H9 (cell line): ENCODE measurements around the gene ANO9. TPM values are rescaled to one million over a fixed set of nuclear protein-coding genes. Genes with fewer than 3 reads are reported as not detected.

Experiments
- DNase-seq: peaks from one replicate; pipeline ENCODE4 v3.0.0-alpha.2; 2017
- H2AFZ ChIP-seq: one replicate; pipeline ENCODE4 v1.6.1; 2013; ENCODE audit warnings: mild to moderate bottlenecking, low read length, control low read depth, moderate library complexity
- H2AK5ac ChIP-seq: 2 replicates; pipeline ENCODE4 v1.6.1; 2013; ENCODE audit warnings: low read length, control low read depth, mixed read lengths; ENCODE audit not compliant: insufficient read length
- H2BK120ac ChIP-seq: one replicate; pipeline ENCODE4 v1.6.1; 2013; ENCODE audit warnings: low read depth, mild to moderate bottlenecking, low read length, control low read depth, inconsistent platforms; ENCODE audit not compliant: poor library complexity, severe bottlenecking
- H2BK12ac ChIP-seq: 2 replicates; pipeline ENCODE4 v1.6.1; 2013; ENCODE audit warnings: low read length, control low read depth, mixed read lengths, low read depth; ENCODE audit not compliant: insufficient read length
- H2BK15ac ChIP-seq: 2 replicates; pipeline ENCODE4 v1.6.1; 2013; ENCODE audit warnings: low read depth, low read length, control low read depth
- H2BK20ac ChIP-seq: one replicate; pipeline ENCODE4 v1.6.1; 2013; ENCODE audit warnings: low read depth, mild to moderate bottlenecking, low read length, control low read depth, inconsistent platforms; ENCODE audit not compliant: poor library complexity, severe bottlenecking
- H2BK5ac ChIP-seq: 2 replicates; pipeline ENCODE4 v1.6.1; 2013; ENCODE audit warnings: low read length, control low read depth, mixed read lengths; ENCODE audit not compliant: insufficient read length
- H3K14ac ChIP-seq: 2 replicates; pipeline ENCODE4 v1.6.1; 2013; ENCODE audit warnings: low read length, control low read depth; ENCODE audit not compliant: insufficient read depth
- H3K18ac ChIP-seq: 2 replicates; pipeline ENCODE4 v1.6.1; 2013; ENCODE audit warnings: low read depth, mild to moderate bottlenecking, mixed read lengths, low read length, control low read depth; ENCODE audit not compliant: insufficient read length
- H3K23ac ChIP-seq: 2 replicates; pipeline ENCODE4 v1.6.1; 2013; ENCODE audit warnings: low read length, control low read depth, mixed read lengths, low read depth; ENCODE audit not compliant: insufficient read length
- H3K23me2 ChIP-seq: 2 replicates; pipeline ENCODE4 v1.6.1; 2013; ENCODE audit warnings: low read depth, mild to moderate bottlenecking, mixed read lengths, low read length, control low read depth; ENCODE audit not compliant: insufficient read length, poor library complexity, severe bottlenecking
- H3K27ac ChIP-seq: 2 replicates; pipeline ENCODE4 v1.5.1; 2013; ENCODE audit warnings: low read length, control low read depth, mixed read lengths, low read depth; ENCODE audit not compliant: insufficient read length
- H3K27me3 ChIP-seq: 2 replicates; pipeline ENCODE4 v1.6.1; 2013; ENCODE audit warnings: low read length, control low read depth, inconsistent platforms; ENCODE audit not compliant: insufficient read depth
- H3K4ac ChIP-seq: 2 replicates; pipeline ENCODE4 v1.6.1; 2013; ENCODE audit warnings: low read depth, mild to moderate bottlenecking, control low read depth, inconsistent platforms, low read length, moderate library complexity
- H3K4me1 ChIP-seq: 2 replicates; pipeline ENCODE4 v1.6.1; 2013; ENCODE audit warnings: low read length, control low read depth, inconsistent platforms; ENCODE audit not compliant: insufficient read depth
- H3K4me2 ChIP-seq: 2 replicates; pipeline ENCODE4 v1.6.1; 2013; ENCODE audit warnings: low read length, control low read depth, mixed read lengths; ENCODE audit not compliant: insufficient read length, insufficient read depth
- H3K56ac ChIP-seq: 2 replicates; pipeline ENCODE4 v1.6.1; 2013; ENCODE audit warnings: low read depth, mild to moderate bottlenecking, mixed read lengths, low read length, control low read depth; ENCODE audit not compliant: insufficient read length
- H3K79me1 ChIP-seq: 2 replicates; pipeline ENCODE4 v1.6.1; 2013; ENCODE audit warnings: low read depth, mild to moderate bottlenecking, moderate library complexity, low read length, control low read depth, inconsistent platforms; ENCODE audit not compliant: insufficient read depth, poor library complexity, severe bottlenecking
- H3K79me2 ChIP-seq: 2 replicates; pipeline ENCODE4 v1.6.1; 2013; ENCODE audit warnings: low read length, control low read depth, inconsistent platforms; ENCODE audit not compliant: insufficient read depth
- H3K9ac ChIP-seq: 2 replicates; pipeline ENCODE4 v1.6.1; 2013; ENCODE audit warnings: low read length, control low read depth, mixed read lengths; ENCODE audit not compliant: insufficient read length; ENCODE audit errors: extremely low read depth
- H3K9me3 ChIP-seq: one replicate; pipeline ENCODE4 v1.6.1; 2013; ENCODE audit warnings: low read depth, low read length, inconsistent platforms; ENCODE audit not compliant: control insufficient read depth
- H3T11ph ChIP-seq: one replicate; pipeline ENCODE4 v1.6.1; 2013; ENCODE audit warnings: mild to moderate bottlenecking, low read length, control low read depth, inconsistent platforms
- H4K20me1 ChIP-seq: one replicate; pipeline ENCODE4 v1.6.1; 2013; ENCODE audit not compliant: control insufficient read depth, insufficient read length, insufficient read depth
- H4K5ac ChIP-seq: 2 replicates; pipeline ENCODE4 v1.6.1; 2013; ENCODE audit warnings: low read depth, mild to moderate bottlenecking, mixed read lengths, low read length, control low read depth; ENCODE audit not compliant: insufficient read length
- H4K8ac ChIP-seq: replicated peaks from 2 replicates; pipeline ENCODE4 v1.6.1; 2013; ENCODE audit warnings: low read length, control low read depth, mixed read lengths, low read depth; ENCODE audit not compliant: insufficient read length
- H4K91ac ChIP-seq: 2 replicates; pipeline ENCODE4 v1.6.1; 2013; ENCODE audit warnings: low read depth, mild to moderate bottlenecking, moderate library complexity, mixed read lengths, low read length, control low read depth; ENCODE audit not compliant: insufficient read length
- H3K27ac Mint-ChIP-seq, 3 experiments: 2 replicates in 2 of 3; 3 replicates in 1 of 3; pipeline ENCODE4 v1.8.0; 2020 to 2021; ENCODE audit warnings: mixed read lengths in 3 of 3, mild to moderate bottlenecking in 1 of 3, moderate library complexity in 1 of 3
- H3K27me3 Mint-ChIP-seq: 2 replicates; pipeline ENCODE4 v1.8.0; 2021; ENCODE audit warnings: low read depth, mild to moderate bottlenecking, moderate library complexity, mixed read lengths
- H3K36me3 Mint-ChIP-seq, 3 experiments: 2 replicates in 2 of 3; 3 replicates in 1 of 3; pipeline ENCODE4 v1.8.0; 2020 to 2021; ENCODE audit warnings: low read depth in 3 of 3, mixed read lengths in 3 of 3; ENCODE audit not compliant: insufficient read depth in 1 of 3
- H3K4me1 Mint-ChIP-seq, 2 experiments: 2 replicates each; pipeline ENCODE4 v1.8.0; 2020; ENCODE audit warnings: mixed read lengths in 2 of 2
- H3K4me3 Mint-ChIP-seq, 2 experiments: 2 replicates in 1 of 2; 3 replicates in 1 of 2; pipeline ENCODE4 v1.8.0; 2020 to 2021; ENCODE audit warnings: mild to moderate bottlenecking in 2 of 2, mixed read lengths in 2 of 2, moderate library complexity in 1 of 2
- H3K9me3 Mint-ChIP-seq, 2 experiments: 2 replicates in 1 of 2; 3 replicates in 1 of 2; pipeline ENCODE4 v1.8.0; 2020; ENCODE audit warnings: mild to moderate bottlenecking in 2 of 2, mixed read lengths in 2 of 2, moderate library complexity in 1 of 2
- CTCF ChIP-seq: fragments of 200-600 bp; sonication (generic); conservative IDR thresholded peaks from 3 replicates; pipeline ENCODE4 v1.8.0; 2021; ENCODE audit warnings: antibody characterized with exemption, mild to moderate bottlenecking
- WGBS: extraction: QIAGEN DNeasy Blood & Tissue Kit; methylation state at CpG from one replicate; pipeline ENCODE4 v1.1.7; 2013; ENCODE audit warnings: missing lambda C conversion rate, low lambda C conversion rate, mixed read lengths; ENCODE audit not compliant: insufficient read length; ENCODE audit errors: extremely low coverage; 5-methylcytosine and 5-hydroxymethylcytosine counted together
- total RNA-seq: library from RNA; stranded (reverse); gene quantifications from 2 replicates; pipeline ENCODE4 v1.2.1, GENCODE V29; 2021

ANO9 gene
- total RNA-seq, 1 experiment from 2014 or later = 13.1 TPM

GRCh38 chr11:451738-452137 is 9.9 kb upstream of the ANO9 start:
- TF ChIP-seq CTCF = no peak

More at GRCh38 chr11:451738-452137, 9.9 kb upstream of the ANO9 start:
- no peaks in the 10 kb centered on the region for H3K27me3 Mint-ChIP-seq
- H3K4me3 Mint-ChIP-seq = peak overlapping the region; percentile 96; a peak in 4 of 5 replicates
- H4K20me1 ChIP-seq = no peaks in the 10 kb centered on the region
- no peak overlapping the region for H3K56ac ChIP-seq
- peaks cover 14 to 37% (median 28%) of the 10 kb centered on the region in 3 experiments; a peak in 6 of 7 replicates for H3K36me3 Mint-ChIP-seq
- H3K9me3 Mint-ChIP-seq = peaks cover 0 to 2% of the 10 kb centered on the region in 2 experiments; a peak in 2 of 5 replicates
- no peak overlapping the region for H3K27ac ChIP-seq
- H3K23me2 ChIP-seq = peaks cover 7% of the 10 kb centered on the region
- no peak overlapping the region for H3K9ac ChIP-seq
- no peaks in the 10 kb centered on the region for H3K4me1 ChIP-seq
- H3K4me2 ChIP-seq = no peak overlapping the region
- no peak overlapping the region for H4K91ac ChIP-seq
- no peak overlapping the region for H2BK5ac ChIP-seq
- H3K14ac ChIP-seq = no peak overlapping the region
- H3K4me1 Mint-ChIP-seq = peaks cover 34% of the 10 kb centered on the region in 2 experiments
- H4K8ac ChIP-seq = no peak overlapping the region
- no peaks in the 10 kb centered on the region for H3K9me3 ChIP-seq
- H3K4ac ChIP-seq = no peak overlapping the region
- no peak overlapping the region for H3K27ac Mint-ChIP-seq
- no peak overlapping the region for H3K23ac ChIP-seq
- no peak overlapping the region for H3T11ph ChIP-seq
- no peak overlapping the region for H2BK12ac ChIP-seq
- H2BK120ac ChIP-seq = no peak overlapping the region
- H3K27me3 ChIP-seq = no peaks in the 10 kb centered on the region
- H3K18ac ChIP-seq = no peak overlapping the region
- H4K5ac ChIP-seq = no peak overlapping the region
- no peak for DNase-seq
- peaks cover 5% of the 10 kb centered on the region; the same call in 1 of the 2 replicates for H3K79me2 ChIP-seq
- no peak overlapping the region for H2AK5ac ChIP-seq
- H2BK15ac ChIP-seq = no peak overlapping the region
- no CpG with 5 or more reads among the region's 14 CpGs for WGBS
- no peak overlapping the region for H2BK20ac ChIP-seq
- peaks cover 7% of the 10 kb centered on the region for H3K79me1 ChIP-seq
- no peak overlapping the region for H2AFZ ChIP-seq
